IMR-90 (cell line): ENCODE results near the gene SLC35A4. TPM values are rescaled to one million over a fixed set of nuclear protein-coding genes. Genes with fewer than 3 reads are reported as not detected.

Experiments used
- ATAC-seq: fragments of 200-7000 bp; cut with Tn5 transposase; 2 replicates; pipeline ENCODE4 v1.9.1; 2020; ENCODE audit warnings: low read depth, mild to moderate bottlenecking, moderate library complexity
- BruUV-seq: library from RNA; stranded (reverse); fragments of 400-500 nt; replicated peaks from 2 replicates; lab custom pipeline; 2021; lab: Mats Ljungman, UMichigan
- CTCF ChIA-PET: fragments of 300-600 bp; formaldehyde crosslinking; extraction: SDS; loops from one replicate; lab custom pipeline; 2021; ENCODE audit warnings: antibody characterized with exemption; lab: Yijun Ruan, JAX
- POLR2A ChIA-PET: fragments of 300-600 bp; sonication (Branson Sonifier 250); formaldehyde crosslinking; loops from one replicate; lab custom pipeline; 2022; ENCODE audit warnings: antibody characterized with exemption; ENCODE audit not compliant: unreplicated experiment; lab: Charles Lee
- DNase-seq: peaks from one replicate; pipeline ENCODE4 v3.0.0; 2013
- H2AFZ ChIP-seq: replicated peaks from 2 replicates; pipeline ENCODE3; 2013; ENCODE audit warnings: low read length, mild to moderate bottlenecking; ENCODE audit not compliant: poor library complexity
- H2AK5ac ChIP-seq: 2 replicates; pipeline ENCODE4 v1.6.1; 2013; ENCODE audit warnings: low read depth, low read length, inconsistent platforms
- H2AK9ac ChIP-seq: replicated peaks from 2 replicates; pipeline ENCODE3; 2013; ENCODE audit warnings: mild to moderate bottlenecking, low read depth, low read length, moderate library complexity; ENCODE audit not compliant: poor library complexity
- H2BK120ac ChIP-seq: 2 replicates; pipeline ENCODE4 v1.6.1; 2013; ENCODE audit warnings: low read depth, low read length, inconsistent platforms
- H2BK15ac ChIP-seq: 3 replicates; pipeline ENCODE4 v1.6.1; 2013; ENCODE audit warnings: low read depth, low read length, inconsistent platforms
- H2BK20ac ChIP-seq: 2 replicates; pipeline ENCODE4 v1.6.1; 2013; ENCODE audit warnings: low read depth, mild to moderate bottlenecking, inconsistent platforms, low read length, moderate library complexity
- H2BK5ac ChIP-seq: 2 replicates; pipeline ENCODE4 v1.6.1; 2013; ENCODE audit warnings: mild to moderate bottlenecking, low read depth, low read length, inconsistent platforms; ENCODE audit not compliant: poor library complexity, severe bottlenecking
- H3K14ac ChIP-seq: replicated peaks from 2 replicates; pipeline ENCODE4 v1.6.1; 2013; ENCODE audit warnings: low read depth, low read length, inconsistent platforms
- H3K18ac ChIP-seq: 2 replicates; pipeline ENCODE4 v1.6.1; 2013; ENCODE audit warnings: low read depth, low read length, control low read depth
- H3K23ac ChIP-seq: 2 replicates; pipeline ENCODE4 v1.6.1; 2013; ENCODE audit warnings: low read depth, low read length, inconsistent platforms
- H3K27ac ChIP-seq: 2 replicates; pipeline ENCODE4 v1.5.1; 2013; ENCODE audit warnings: mild to moderate bottlenecking, control low read depth, low read length; ENCODE audit not compliant: insufficient read depth
- H3K27me3 ChIP-seq: 2 replicates; pipeline ENCODE4 v1.6.1; 2013; ENCODE audit warnings: low read length; ENCODE audit not compliant: control insufficient read depth, insufficient read depth
- H3K36me3 ChIP-seq: 2 replicates; pipeline ENCODE4 v1.6.1; 2013; ENCODE audit warnings: low read length, mixed read lengths; ENCODE audit not compliant: control insufficient read depth, insufficient read depth
- H3K4ac ChIP-seq: 2 replicates; pipeline ENCODE4 v1.6.1; 2013; ENCODE audit warnings: low read depth, low read length, inconsistent platforms
- H3K4me1 ChIP-seq: 2 replicates; pipeline ENCODE4 v1.6.1; 2013; ENCODE audit warnings: low read length, mixed read lengths; ENCODE audit not compliant: control insufficient read depth, insufficient read depth
- H3K4me2 ChIP-seq: 2 replicates; pipeline ENCODE4 v1.6.1; 2013; ENCODE audit warnings: low read depth, mild to moderate bottlenecking, control low read depth, low read length, moderate library complexity
- H3K4me3 ChIP-seq: 2 replicates; pipeline ENCODE4 v1.5.1; 2013; ENCODE audit warnings: low read depth, mild to moderate bottlenecking, control low read depth, low read length, moderate library complexity; ENCODE audit not compliant: insufficient read depth
- H3K56ac ChIP-seq: 2 replicates; pipeline ENCODE4 v1.6.1; 2013; ENCODE audit warnings: low read length, inconsistent platforms; ENCODE audit not compliant: insufficient read depth; ENCODE audit errors: extremely low read depth
- H3K79me1 ChIP-seq, 2 experiments: 2 replicates each; pipeline ENCODE4 v1.6.1; 2013; ENCODE audit warnings: low read length in 2 of 2, inconsistent platforms in 1 of 2, low read depth in 1 of 2
- H3K9ac ChIP-seq: 2 replicates; pipeline ENCODE4 v1.6.1; 2013; ENCODE audit warnings: low read depth, low read length, control low read depth
- H3K9me1 ChIP-seq: 2 replicates; pipeline ENCODE4 v1.6.1; 2013; ENCODE audit warnings: low read length, inconsistent platforms; ENCODE audit not compliant: insufficient read depth
- H3K9me3 ChIP-seq: 2 replicates; pipeline ENCODE4 v1.6.1; 2013; ENCODE audit warnings: low read length; ENCODE audit not compliant: control insufficient read depth, insufficient read depth
- H4K20me1 ChIP-seq: 2 replicates; pipeline ENCODE4 v1.6.1; 2013; ENCODE audit warnings: low read length, inconsistent platforms; ENCODE audit not compliant: insufficient read depth
- H4K5ac ChIP-seq: 2 replicates; pipeline ENCODE4 v1.6.1; 2013; ENCODE audit warnings: mild to moderate bottlenecking, low read depth, low read length, control low read depth
- H4K8ac ChIP-seq, 2 experiments: 2 replicates each; pipeline ENCODE4 v1.6.1; 2013; ENCODE audit warnings: low read depth in 2 of 2, low read length in 2 of 2, control low read depth in 1 of 2, inconsistent platforms in 1 of 2
- H4K91ac ChIP-seq: 2 replicates; pipeline ENCODE4 v1.6.1; 2013; ENCODE audit warnings: low read depth, low read length, inconsistent platforms; ENCODE audit not compliant: insufficient read depth
- NFE2L2 ChIP-seq: fragments of 150-350 bp; IDR thresholded peaks from 2 replicates; pipeline ENCODE4 v1.6.1; 2016; ENCODE audit warnings: low read depth, mild to moderate bottlenecking, low read length
- RCOR1 ChIP-seq: IDR thresholded peaks from 2 replicates; pipeline ENCODE4 v1.6.1; 2012; ENCODE audit warnings: mild to moderate bottlenecking, low read length, improper control_type of control experiment; ENCODE audit not compliant: insufficient replicate concordance
- WGBS, 2 experiments: methylation state at CpG; one replicate each; pipeline versions ENCODE4 v1.1.5 to v1.1.7; 2013; ENCODE audit warnings: missing lambda C conversion rate in 2 of 2; ENCODE audit not compliant: insufficient read length in 1 of 2; ENCODE audit errors: extremely low coverage in 2 of 2; 5-methylcytosine and 5-hydroxymethylcytosine counted together
- dilution Hi-C: fragments of 300-500 bp; cut with HindIII; formaldehyde crosslinking; loops from one replicate; pipeline ENCODE4 v1.14.3; 2018; ENCODE audit warnings: low sequenced_read_pairs; ENCODE audit not compliant: unreplicated experiment
- in situ Hi-C: fragments of 300-500 bp; cut with MboI; formaldehyde crosslinking; loops from 3 replicates; pipeline ENCODE4 v1.14.3; 2019; ENCODE audit warnings: low sequenced_read_pairs, inconsistent platforms, mixed read lengths
- intact Hi-C: fragments of 100-400 bp; cut with micrococcal nuclease; formaldehyde crosslinking; loops from 2 replicates; pipeline ENCODE4 v1.10.0; 2022
- polyA plus RNA-seq, 3 experiments: library from polyadenylated mRNA; depleted of rRNA; stranded (reverse); fragments of >200 nt; gene quantifications; 2 replicates each; pipeline ENCODE4 v1.2.3, GENCODE V29; 2012; ENCODE audit warnings: low replicate concordance in 1 of 3
- total RNA-seq: library from RNA; depleted of rRNA; stranded (reverse); fragments of >200 nt; gene quantifications from 2 replicates; pipeline ENCODE4 v1.2.3, GENCODE V29; 2012

SLC35A4 gene
- total and polyA plus RNA-seq, 2 of the 4 experiments (the other 2 are of a cell fraction) = 19.2 to 66.4 TPM

- H3K27ac ChIP-seq = no peak overlapping the region
- H3K56ac ChIP-seq = no peak overlapping the region
- WGBS, 2 experiments = 88% methylated on average over 3 of the region's 10 CpGs; no CpG with 5 or more reads in 1 of the 2 experiments
- no peak overlapping the region for H3K18ac ChIP-seq
- no TSS peak for BruUV-seq
- H2AK5ac ChIP-seq = no peak overlapping the region
- TF ChIP-seq RCOR1 = no peak
- no peak for TF ChIP-seq NFE2L2
- in situ Hi-C loops = loop anchor here (5.0 kb wide), 1 partner anchor 85 kb away; the partner anchor contains the start of genes IK and NDUFA2
- H4K91ac ChIP-seq = no peak overlapping the region
- peaks cover 11% of the 10 kb centered on the region for H3K4me1 ChIP-seq
- H2BK20ac ChIP-seq = no peak overlapping the region
- no peaks in the 10 kb centered on the region for H3K9me3 ChIP-seq
- no peak overlapping the region for H2BK5ac ChIP-seq
- intact Hi-C loops = no loop called here
- ChIA-PET CTCF (no interaction called here), POLR2A (no interaction called here)
- no peaks in the 10 kb centered on the region for H4K20me1 ChIP-seq
- no peak overlapping the region for H2BK120ac ChIP-seq
- no peak overlapping the region for H3K4ac ChIP-seq
- no peaks in the 10 kb centered on the region for H3K27me3 ChIP-seq
- H3K36me3 ChIP-seq = peaks cover 24% of the 10 kb centered on the region
- ATAC-seq = no peak
- peaks cover 26% of the 10 kb centered on the region for H3K9me1 ChIP-seq
- DNase-seq = no peak
- H3K4me3 ChIP-seq = no peak overlapping the region
- no peak overlapping the region for H3K9ac ChIP-seq
- H3K4me2 ChIP-seq = no peak overlapping the region
- dilution Hi-C loops = no loop called here
- H3K79me1 ChIP-seq = peaks cover 38 to 48% of the 10 kb centered on the region in 2 experiments
- no peak overlapping the region for H3K23ac ChIP-seq
- H4K5ac ChIP-seq = no peak overlapping the region
- H2AK9ac ChIP-seq = no peak overlapping the region
- no peak overlapping the region for H2BK15ac ChIP-seq
- H3K14ac ChIP-seq = no peak overlapping the region
- no peak overlapping the region for H2AFZ ChIP-seq
- H4K8ac ChIP-seq = no peak overlapping the region
Observed at GRCh38 chr5:140561753-140562523, 2.7 kb upstream of the SLC35A4 start.
